ENCODE measurements around the gene CSRP3.

- TF ChIP-seq CTCF (IDR thresholded peaks at IDR 0.05) (no peak), POLR2AphosphoS5 (IDR thresholded peaks at IDR 0.05; ENCODE audit: insufficient read depth in 1 of 2, low read depth in 1 of 2) (no peak), POLR2A (IDR thresholded peaks at IDR 0.05) (no peak)
Observed at GRCh38 chr11:19168090-19168489, 33.7 kb downstream of the CSRP3 start.
